HCT116 (cell line): ENCODE results near the gene NOL4L. TPM values are rescaled to one million over a fixed set of nuclear protein-coding genes. Genes with fewer than 3 reads are reported as not detected.

Experiments
- ATAC-seq: fragments of 200-7000 bp; cut with Tn5 transposase; 2 replicates; pipeline ENCODE4 v1.9.1; 2020; ENCODE audit warnings: mild to moderate bottlenecking, moderate library complexity
- BruUV-seq: library from RNA; stranded (reverse); fragments of 400-500 nt; replicated peaks from 2 replicates; lab custom pipeline; 2021; lab: Mats Ljungman, UMichigan
- CTCF ChIA-PET: fragments of 300-600 bp; sonication (Branson Sonifier 250); formaldehyde crosslinking; loops from one replicate; lab custom pipeline; 2021; ENCODE audit warnings: antibody characterized with exemption; lab: Charles Lee
- POLR2A ChIA-PET: fragments of 300-600, 350-600 bp; sonication (Branson Sonifier 250); formaldehyde crosslinking; loops from one replicate; lab custom pipeline; 2021; ENCODE audit warnings: antibody characterized with exemption; lab: Charles Lee
- RAD21 ChIA-PET, 2 experiments: fragments of 300-600 bp; sonication (Branson Sonifier 250); formaldehyde crosslinking; loops; one replicate each; lab custom pipeline; 2023; ENCODE audit warnings: low total read pairs in 2 of 2; ENCODE audit not compliant: uncharacterized antibody in 2 of 2, unreplicated experiment in 2 of 2, low non-redundant PET in 1 of 2; lab: Charles Lee
- DNase-seq: peaks from one replicate; pipeline ENCODE4 v3.0.0-alpha.2; 2010; ENCODE audit warnings: low read depth, low spot score
- H2AFZ ChIP-seq: fragments of 200-600 bp; shearing (Covaris generic), sonication (generic); 2 replicates; pipeline ENCODE4 v1.6.1; 2017; ENCODE audit warnings: low read depth, mixed run types, mixed read lengths, antibody characterized with exemption, low read length; ENCODE audit not compliant: poor library complexity, severe bottlenecking
- H3K27ac ChIP-seq: 2 replicates; pipeline ENCODE4 v1.5.1; 2012; ENCODE audit warnings: low read depth, low read length
- H3K27me3 ChIP-seq: fragments of 200-600 bp; sonication (generic); 2 replicates; pipeline ENCODE4 v1.6.1; 2016; ENCODE audit warnings: mixed run types, low read length, mixed read lengths; ENCODE audit not compliant: insufficient read depth
- H3K36me3 ChIP-seq, 2 experiments: fragments of 200-500 bp in 1 of 2; fragments of 200-600 bp in 1 of 2; sonication (Bioruptor generic) in 1 of 2; sonication (generic) in 1 of 2; 2 replicates each; pipeline versions ENCODE4 v1.5.1 to v1.6.1; 2014 to 2016; ENCODE audit warnings: low read length in 2 of 2, inconsistent platforms in 1 of 2, mixed read lengths in 1 of 2, mixed run types in 1 of 2; ENCODE audit not compliant: insufficient read depth in 2 of 2, control insufficient read depth in 1 of 2
- H3K4me1 ChIP-seq, 2 experiments: fragments of 200-600 bp in 1 of 2; sonication (generic) in 1 of 2; 2 replicates each; pipeline versions ENCODE4 v1.5.1 to v1.6.1; 2012 to 2017; ENCODE audit warnings: low read length in 2 of 2, inconsistent platforms in 1 of 2, mild to moderate bottlenecking in 1 of 2, mixed read lengths in 1 of 2, mixed run types in 1 of 2, moderate library complexity in 1 of 2; ENCODE audit not compliant: insufficient read depth in 2 of 2, control insufficient read depth in 1 of 2
- H3K4me2 ChIP-seq: fragments of 200-600 bp; sonication (generic); 2 replicates; pipeline ENCODE4 v1.6.1; 2017; ENCODE audit warnings: mixed run types, low read length, mixed read lengths
- H3K4me3 ChIP-seq, 2 experiments: fragments of 200-600 bp in 1 of 2; sonication (generic) in 1 of 2; replicated peaks in 1 of 2; 2 replicates each; pipeline ENCODE4 v1.5.1; 2011 to 2016; ENCODE audit warnings: low read length in 2 of 2, control low read depth in 1 of 2, low read depth in 1 of 2, mild to moderate bottlenecking in 1 of 2, mixed read lengths in 1 of 2, mixed run types in 1 of 2
- H3K79me2 ChIP-seq: fragments of 200-600 bp; sonication (generic); 2 replicates; pipeline ENCODE4 v1.6.1; 2017; ENCODE audit warnings: mild to moderate bottlenecking, mixed run types, low read length, moderate library complexity, mixed read lengths; ENCODE audit not compliant: insufficient read depth
- H3K9ac ChIP-seq: fragments of 200-600 bp; sonication (generic); 2 replicates; pipeline ENCODE4 v1.6.1; 2016; ENCODE audit warnings: low read length, mixed read lengths
- H3K9me2 ChIP-seq: fragments of 200-600 bp; sonication (generic), shearing (Covaris generic); 2 replicates; pipeline ENCODE4 v1.6.1; 2017; ENCODE audit warnings: mixed run types, mild to moderate bottlenecking, moderate library complexity; ENCODE audit not compliant: insufficient read depth
- H3K9me3 ChIP-seq, 2 experiments: fragments of 200-500 bp in 1 of 2; fragments of 200-600 bp in 1 of 2; sonication (Bioruptor generic) in 1 of 2; sonication (generic) in 1 of 2; 2 replicates each; pipeline ENCODE4 v1.6.1; 2014 to 2017; ENCODE audit warnings: low read length in 2 of 2, mixed read lengths in 2 of 2, inconsistent platforms in 1 of 2, low read depth in 1 of 2, mild to moderate bottlenecking in 1 of 2, mixed run types in 1 of 2, moderate library complexity in 1 of 2; ENCODE audit not compliant: control insufficient read depth in 1 of 2, insufficient read depth in 1 of 2
- H4K20me1 ChIP-seq: fragments of 200-600 bp; sonication (generic), shearing (Covaris generic); 2 replicates; pipeline ENCODE4 v1.6.1; 2017; ENCODE audit warnings: mixed run types, mild to moderate bottlenecking, moderate library complexity; ENCODE audit not compliant: insufficient read depth
- CBX3 ChIP-seq: IDR thresholded peaks from 2 replicates; pipeline ENCODE4 v1.6.1; 2012; ENCODE audit warnings: low read depth
- EGR1 ChIP-seq: IDR thresholded peaks from 2 replicates; pipeline ENCODE4 v1.6.1; 2012; ENCODE audit warnings: low read depth
- FOSL1 ChIP-seq: IDR thresholded peaks from 2 replicates; pipeline ENCODE4 v1.6.1; 2012; ENCODE audit warnings: low read depth
- SRF ChIP-seq: IDR thresholded peaks from 2 replicates; pipeline ENCODE4 v1.6.1; 2012; ENCODE audit warnings: low read depth
- ZBTB33 ChIP-seq: IDR thresholded peaks from 2 replicates; pipeline ENCODE4 v1.6.1; 2011; ENCODE audit warnings: mild to moderate bottlenecking, low read length, moderate library complexity; ENCODE audit not compliant: insufficient replicate concordance; ENCODE audit errors: extremely low read depth
- ZFX ChIP-seq: fragments of 450-650 bp; IDR thresholded peaks from 2 replicates; pipeline ENCODE4 v1.6.1; 2017
- intact Hi-C: fragments of 100-400 bp; cut with micrococcal nuclease; formaldehyde crosslinking; loops from 2 replicates; pipeline ENCODE4 v1.10.0; 2022
- total RNA-seq: library from RNA; stranded (reverse); gene quantifications from one replicate; pipeline ENCODE4 v1.2.1, GENCODE V29; 2021; ENCODE audit not compliant: unreplicated experiment

The NOL4L gene
- total RNA-seq, 1 experiment from 2014 or later: 5.9 TPM

DNA sequence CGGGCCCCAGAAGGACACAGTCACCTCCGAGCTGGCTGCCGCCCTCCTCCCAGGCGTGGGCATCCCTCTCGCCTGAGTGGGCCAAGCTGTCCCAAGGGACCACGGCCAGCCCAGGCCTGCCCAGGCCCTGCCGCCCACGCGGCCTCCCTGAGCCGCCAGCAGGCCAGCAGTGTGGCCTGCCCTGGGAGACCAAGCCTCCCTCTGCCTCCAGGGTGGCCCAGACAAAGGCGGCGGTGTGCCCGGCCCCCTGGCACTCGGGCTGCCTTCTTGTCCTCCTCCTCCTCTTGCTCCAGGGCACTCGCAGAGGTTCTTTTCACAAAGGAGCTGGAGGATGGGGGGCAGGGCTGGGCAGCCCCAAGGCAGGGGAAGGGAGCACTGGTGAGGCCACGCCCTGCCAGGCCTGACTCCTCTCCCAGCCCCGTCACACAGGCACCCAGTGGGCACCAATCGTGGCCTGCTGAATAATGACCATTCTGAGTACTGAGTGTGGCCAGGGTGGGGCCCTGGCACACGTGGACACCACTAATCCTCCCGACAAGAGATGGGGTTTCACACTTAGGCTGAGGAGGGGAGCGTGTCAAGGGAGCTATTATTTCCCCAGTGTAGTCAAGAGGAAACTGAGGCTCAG lies 25.3 kb downstream of the NOL4L start:
- Histone ChIP-seq H3K79me2 (no peaks in the 10 kb centered on the region), H3K4me2 (peak overlapping the region; percentile 37), H4K20me1 (no peaks in the 10 kb centered on the region), H3K4me1 (peaks cover 35 to 39% of the 10 kb centered on the region in 2 experiments), H3K27ac (peak overlapping the region; percentile 36; the same call in 1 of the 2 replicates), H3K9me3 (no peaks in the 10 kb centered on the region), H3K4me3 (no peak overlapping the region), H3K27me3 (no peaks in the 10 kb centered on the region), H3K36me3 (no peaks in the 10 kb centered on the region), H3K9ac (no peak overlapping the region), H3K9me2 (no peaks in the 10 kb centered on the region), H2AFZ (no peak overlapping the region)
- DNase-seq (no peak), ATAC-seq (peak; percentile 68)
- CTCF ChIA-PET: no interaction called here
- BruUV-seq: no TSS peak
- RAD21 ChIA-PET: no interaction called here
- TF ChIP-seq SRF (no peak), ZBTB33 (no peak), EGR1 (peak; percentile 88), CBX3 (no peak), ZFX (peak; percentile 54; the same call in 1 of the 2 replicates)
- intact Hi-C loops: no loop called here
- POLR2A ChIA-PET: no interaction called here

GRCh38 chr20:32559205-32559752 lies 25.9 kb downstream of the NOL4L start:
- Histone ChIP-seq H3K4me1 (peaks cover 41 to 45% of the 10 kb centered on the region in 2 experiments), H3K36me3 (no peaks in the 10 kb centered on the region), H3K4me3 (no peak overlapping the region)
- ATAC-seq: peak; percentile 10; the same call in 1 of the 2 replicates
- DNase-seq: no peak
- no peak for TF ChIP-seq FOSL1
- TF ChIP-seq, all 23 proteins: peak for 0
- Histone ChIP-seq H3K79me2 (no peaks in the 10 kb centered on the region), H3K9me2 (no peaks in the 10 kb centered on the region), H2AFZ (no peak overlapping the region), H4K20me1 (no peaks in the 10 kb centered on the region), H3K4me2 (peak overlapping the region; percentile 37), H3K9me3 (no peaks in the 10 kb centered on the region), H3K27me3 (no peaks in the 10 kb centered on the region), H3K27ac (peak overlapping the region; percentile 36; the same call in 1 of the 2 replicates), H3K9ac (no peak overlapping the region)
- ChIA-PET CTCF (no interaction called here), RAD21 (no interaction called here), POLR2A (no interaction called here)
- BruUV-seq: no TSS peak
- intact Hi-C loops: no loop called here
